Skin of body (tissue), 2 donors: ENCODE results near the gene AUH. TPM values are rescaled to one million over a fixed set of nuclear protein-coding genes. Genes with fewer than 3 reads are reported as not detected.
A peak's percentile ranks its signal among the peaks of the same experiment; 100 is the strongest.

ENCODE experiments used
- DNase-seq: peaks from one replicate; lab custom pipeline; 2025; lab: John Stamatoyannopoulos, UW
- total RNA-seq: library from RNA; depleted of rRNA; stranded (reverse); fragments of >200 nt; gene quantifications from one replicate; pipeline ENCODE4 v1.2.3, GENCODE V29; 2014

AUH gene
- total RNA-seq, 1 donor from 2014 or later = 30.0 TPM

DNA sequence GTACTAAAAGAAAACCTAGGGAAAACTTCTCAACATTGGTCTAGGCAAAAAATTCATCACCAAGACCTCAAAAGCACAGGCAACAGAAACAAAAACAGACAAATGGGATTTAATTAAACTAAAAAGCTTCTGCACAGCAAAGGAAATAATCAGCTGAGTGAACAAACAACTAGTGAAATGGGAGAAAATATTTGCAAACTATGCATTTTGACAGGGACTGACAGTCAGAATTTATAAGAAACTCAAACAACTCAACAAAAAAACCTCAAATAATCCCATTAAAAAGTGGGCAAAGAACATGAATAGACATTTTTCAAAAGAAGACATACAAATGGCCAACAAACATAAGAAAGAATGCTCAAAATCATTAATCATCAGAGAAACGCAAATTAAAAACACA lies 189.4 kb downstream of the AUH start:
- DNase-seq = peak; percentile 75

DNA sequence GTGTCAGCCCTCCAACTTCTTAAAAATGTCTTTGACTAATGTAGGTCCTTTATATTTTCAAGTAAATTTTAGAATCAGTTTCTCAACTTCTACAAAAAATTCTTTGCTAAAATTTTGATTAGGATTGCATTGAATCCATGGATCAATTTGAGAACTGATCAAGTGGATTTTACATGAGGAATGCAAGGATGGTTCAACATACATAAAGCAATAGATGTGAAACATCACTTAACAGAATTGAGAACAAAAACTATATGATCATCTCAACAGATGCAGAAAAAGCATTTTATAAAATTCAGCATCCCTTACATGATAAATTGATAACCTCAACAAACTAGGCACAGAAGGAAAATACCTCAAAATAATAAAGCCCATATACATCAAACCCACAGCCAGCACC lies 190.8 kb downstream of the AUH start:
- DNase-seq = no peak

DNA sequence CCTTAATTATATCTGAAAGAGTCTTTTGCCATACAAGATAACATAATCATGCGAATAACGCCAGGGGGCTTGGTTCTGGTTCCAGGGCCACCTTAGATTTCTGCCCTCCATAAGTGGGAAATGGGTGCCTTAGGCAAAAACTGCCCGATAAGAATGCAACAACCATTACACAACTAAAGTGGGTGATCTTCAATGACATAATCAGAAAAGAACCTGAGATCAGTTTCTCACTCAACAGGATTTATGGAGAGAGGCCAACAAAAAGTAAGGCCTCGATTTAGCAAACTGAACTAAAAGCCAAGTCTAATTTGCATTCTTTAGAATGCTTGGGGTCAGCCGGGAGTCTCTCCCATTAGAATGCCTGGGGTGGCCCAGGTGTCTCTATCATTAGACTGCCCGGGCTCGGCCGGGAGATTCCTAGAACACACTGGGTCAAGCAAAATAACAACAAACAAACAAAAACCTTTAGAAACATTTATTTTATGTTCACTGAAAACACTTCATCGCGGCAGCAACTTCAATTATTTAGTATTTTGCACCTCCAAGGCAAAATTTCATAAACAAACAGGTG lies 194.8 kb downstream of the AUH start:
- no peak for DNase-seq

DNA sequence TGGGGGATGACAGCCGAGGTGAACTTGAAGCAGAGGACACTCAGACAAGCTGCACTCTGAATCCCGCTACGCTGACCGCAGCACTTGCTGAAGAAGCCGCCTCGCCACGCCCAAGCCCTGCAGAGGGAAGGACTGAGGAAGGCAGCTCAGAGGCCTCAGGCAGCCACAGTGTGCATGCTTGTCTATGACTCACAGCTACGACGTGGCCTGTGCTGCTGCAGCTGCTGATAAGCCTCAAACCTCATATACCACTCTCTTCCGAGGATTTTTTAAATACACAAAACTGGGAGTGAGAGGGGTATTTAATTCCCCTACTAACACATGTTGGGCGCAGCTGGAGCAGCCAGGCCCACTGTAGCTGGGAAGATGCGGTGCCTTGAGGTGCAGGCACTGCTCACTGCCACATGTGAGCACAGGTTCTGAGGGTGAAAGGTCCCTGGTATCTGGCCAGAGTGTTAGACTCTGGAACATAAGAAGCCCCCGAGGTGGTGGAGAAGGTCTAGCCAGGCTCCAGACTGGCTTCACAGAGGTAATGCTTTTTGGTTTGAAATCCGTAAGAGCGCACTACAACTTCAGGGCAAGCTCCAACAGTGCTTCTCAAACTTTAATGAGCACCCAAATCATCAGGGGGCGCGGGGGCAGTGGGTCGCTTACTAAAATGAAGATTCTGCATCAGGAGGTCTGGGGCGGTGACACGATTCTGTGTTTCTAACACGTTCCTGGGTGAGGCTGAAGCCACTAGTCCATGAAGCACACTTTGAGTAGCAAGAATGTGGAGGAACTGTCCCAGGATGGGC lies 196.8 kb downstream of the AUH start:
- DNase-seq = peak; percentile 43

Other genes with a start within 250 kb of the AUH start
- 52.2 TPM for gene NFIL3, start 61.9 kb upstream of the AUH start, total RNA-seq